MM.1S (cell line): ENCODE data around the gene COPS9.

Experiments used
- EZH2phosphoT487 ChIP-seq: fragments of 300-600 bp; sonication (generic); IDR thresholded peaks from 2 replicates; pipeline ENCODE4 v1.6.1; 2018; ENCODE audit warnings: antibody characterized with exemption, low read length
- TF ChIP-seq, protein P1 (sequence below): fragments of 300-600 bp; sonication (generic); IDR thresholded peaks from 2 replicates; pipeline ENCODE4 v1.5.1; 2016; ENCODE audit warnings: antibody characterized with exemption, low read length, mixed read lengths

DNA sequence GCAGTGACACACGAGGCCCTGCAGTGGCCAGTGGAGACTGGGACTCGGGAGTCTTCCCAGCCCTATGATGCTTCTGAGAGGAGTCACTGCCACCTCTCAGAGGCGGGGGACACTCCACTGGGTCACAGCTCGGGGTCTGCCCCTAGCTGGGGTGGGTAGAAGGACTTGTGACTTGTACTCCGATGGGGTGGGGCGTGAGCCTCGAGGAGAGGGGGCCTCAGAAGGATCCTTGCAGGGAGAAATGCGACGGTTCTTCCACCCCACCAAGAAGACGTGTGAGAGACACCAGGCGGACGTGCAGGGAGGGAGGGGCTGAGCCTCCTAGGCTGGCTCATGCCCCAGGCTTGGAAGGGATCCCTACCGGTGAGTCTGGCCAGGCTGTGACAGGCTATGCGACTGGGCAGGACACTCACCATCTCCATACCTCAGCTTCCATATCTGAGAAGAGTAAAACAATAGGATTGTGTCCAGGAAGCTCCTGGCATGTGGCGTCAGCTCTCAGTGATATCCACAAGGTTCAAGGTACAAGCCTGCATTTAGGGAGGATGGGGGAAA lies 15.4 kb upstream of the COPS9 start:
- no peak for TF ChIP-seq EZH2phosphoT487
- TF ChIP-seq, protein P1, sequence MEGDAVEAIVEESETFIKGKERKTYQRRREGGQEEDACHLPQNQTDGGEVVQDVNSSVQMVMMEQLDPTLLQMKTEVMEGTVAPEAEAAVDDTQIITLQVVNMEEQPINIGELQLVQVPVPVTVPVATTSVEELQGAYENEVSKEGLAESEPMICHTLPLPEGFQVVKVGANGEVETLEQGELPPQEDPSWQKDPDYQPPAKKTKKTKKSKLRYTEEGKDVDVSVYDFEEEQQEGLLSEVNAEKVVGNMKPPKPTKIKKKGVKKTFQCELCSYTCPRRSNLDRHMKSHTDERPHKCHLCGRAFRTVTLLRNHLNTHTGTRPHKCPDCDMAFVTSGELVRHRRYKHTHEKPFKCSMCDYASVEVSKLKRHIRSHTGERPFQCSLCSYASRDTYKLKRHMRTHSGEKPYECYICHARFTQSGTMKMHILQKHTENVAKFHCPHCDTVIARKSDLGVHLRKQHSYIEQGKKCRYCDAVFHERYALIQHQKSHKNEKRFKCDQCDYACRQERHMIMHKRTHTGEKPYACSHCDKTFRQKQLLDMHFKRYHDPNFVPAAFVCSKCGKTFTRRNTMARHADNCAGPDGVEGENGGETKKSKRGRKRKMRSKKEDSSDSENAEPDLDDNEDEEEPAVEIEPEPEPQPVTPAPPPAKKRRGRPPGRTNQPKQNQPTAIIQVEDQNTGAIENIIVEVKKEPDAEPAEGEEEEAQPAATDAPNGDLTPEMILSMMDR, result no peak
